Adrenal gland (tissue), 12 donors: Measurements from ENCODE around the gene CUL4B. TPM values are rescaled to one million over a fixed set of nuclear protein-coding genes. Genes with fewer than 3 reads are reported as not detected.

ENCODE experiments used
- DNase-seq, 7 donors: peaks; one replicate each; pipeline ENCODE4 v3.0.0-alpha.2; 2019 to 2020
- H3K27ac ChIP-seq, 5 donors: fragments of 200-600 bp; sonication (generic) in 4 of 5; 1 replicate in 3 of 5; 2 replicates in 2 of 5; pipeline versions ENCODE4 v1.5.1 to v1.8.0; 2016 to 2020; ENCODE audit warnings: mild to moderate bottlenecking in 1 of 5
- H3K27me3 ChIP-seq: fragments of 200-600 bp; 2 replicates; pipeline ENCODE4 v1.8.0; 2021
- H3K36me3 ChIP-seq, 2 donors: fragments of 200-600 bp; replicated peaks in 1 of 2; 1 replicate in 1 of 2; 2 replicates in 1 of 2; pipeline versions ENCODE4 v1.5.1 to v1.8.0; 2018 to 2022
- H3K4me1 ChIP-seq, 2 donors: fragments of 200-600 bp; replicated peaks in 1 of 2; 1 replicate in 1 of 2; 2 replicates in 1 of 2; pipeline versions ENCODE4 v1.5.1 to v1.8.0; 2018 to 2021
- H3K4me3 ChIP-seq, 4 donors: fragments of 200-600 bp; sonication (generic) in 3 of 4; one replicate each; pipeline ENCODE4 v1.5.1; 2016 to 2018
- H3K9me3 ChIP-seq, 3 donors: fragments of 200-600 bp; sonication (generic) in 1 of 3; replicated peaks in 1 of 3; 1 replicate in 2 of 3; 2 replicates in 1 of 3; pipeline versions ENCODE4 v1.5.1 to v1.8.0; 2016 to 2021
- POLR2A ChIP-seq, 2 donors: fragments of 450-650 bp; IDR thresholded peaks; one replicate each; pipeline ENCODE4 v1.6.1; 2017; ENCODE audit warnings: antibody characterized with exemption in 2 of 2, mild to moderate bottlenecking in 2 of 2, moderate library complexity in 1 of 2
- WGBS, 4 donors: extraction: QIAGEN DNeasy Blood & Tissue Kit in 2 of 4; methylation state at CpG; one replicate each; pipeline versions ENCODE4 v1.1.5 to v1.1.7; 2013 to 2017; 5-methylcytosine and 5-hydroxymethylcytosine counted together
- intact Hi-C, 2 donors: fragments of 100-400 bp; cut with DNase I; formaldehyde crosslinking; loops; one replicate each; pipeline versions ENCODE4 v1.14.1 to v1.15.0; 2022 to 2023
- polyA plus RNA-seq, 3 donors: library from polyadenylated mRNA; stranded (reverse); fragments of 200-250 nt in 2 of 3; fragments of 350-450 nt in 1 of 3; fragmentation: Illumina TruSeq in 1 of 3; extraction: RNeasy Lipid Tissue Mini Kit (QIAGEN cat#74804) in 1 of 3; gene quantifications; one replicate each; pipeline ENCODE4 v1.2.3, GENCODE V29; 2013 to 2014
- total RNA-seq, 9 donors: library from RNA; depleted of rRNA in 4 of 9; stranded (reverse); fragments of >200 nt in 4 of 9; fragments of 120-200 nt in 1 of 9; fragmentation: NEBNext Ultra II Directional in 1 of 9; extraction: Animal tissue kit (Norgen Biotek cat#: 25700) in 1 of 9; gene quantifications; one replicate each; pipeline versions ENCODE4 v1.1.0 to v1.2.4, GENCODE V29; 2013 to 2023
- TF ChIP-seq, protein P1 (sequence below), 6 experiments: fragments of 450-650 bp in 4 of 6; fragments of 200-600 bp in 2 of 6; sonication (generic) in 1 of 6; IDR thresholded peaks; 1 replicate in 5 of 6; 2 replicates in 1 of 6; pipeline versions ENCODE4 v1.5.1 to v1.8.0; 2016 to 2021; ENCODE audit warnings: antibody characterized with exemption in 6 of 6, mild to moderate bottlenecking in 2 of 6, moderate library complexity in 1 of 6
- donor health status: healthy with polysubstance abuse.
- donor health status: Bipolar disorder and iron deficiency.
- donor health status: DM: yes; HTN: yes; CAD: no.
- donor health status: DM: no; HTN: no; CAD: no.
- donor health status: DM: no; HTN: no; CAD: no.
- donor health status: DM: yes; HTN: yes; CAD: no.

CUL4B gene
- total and polyA plus RNA-seq, 12 donors = 24.7 to 55.3 (median 39.7) TPM

DNA sequence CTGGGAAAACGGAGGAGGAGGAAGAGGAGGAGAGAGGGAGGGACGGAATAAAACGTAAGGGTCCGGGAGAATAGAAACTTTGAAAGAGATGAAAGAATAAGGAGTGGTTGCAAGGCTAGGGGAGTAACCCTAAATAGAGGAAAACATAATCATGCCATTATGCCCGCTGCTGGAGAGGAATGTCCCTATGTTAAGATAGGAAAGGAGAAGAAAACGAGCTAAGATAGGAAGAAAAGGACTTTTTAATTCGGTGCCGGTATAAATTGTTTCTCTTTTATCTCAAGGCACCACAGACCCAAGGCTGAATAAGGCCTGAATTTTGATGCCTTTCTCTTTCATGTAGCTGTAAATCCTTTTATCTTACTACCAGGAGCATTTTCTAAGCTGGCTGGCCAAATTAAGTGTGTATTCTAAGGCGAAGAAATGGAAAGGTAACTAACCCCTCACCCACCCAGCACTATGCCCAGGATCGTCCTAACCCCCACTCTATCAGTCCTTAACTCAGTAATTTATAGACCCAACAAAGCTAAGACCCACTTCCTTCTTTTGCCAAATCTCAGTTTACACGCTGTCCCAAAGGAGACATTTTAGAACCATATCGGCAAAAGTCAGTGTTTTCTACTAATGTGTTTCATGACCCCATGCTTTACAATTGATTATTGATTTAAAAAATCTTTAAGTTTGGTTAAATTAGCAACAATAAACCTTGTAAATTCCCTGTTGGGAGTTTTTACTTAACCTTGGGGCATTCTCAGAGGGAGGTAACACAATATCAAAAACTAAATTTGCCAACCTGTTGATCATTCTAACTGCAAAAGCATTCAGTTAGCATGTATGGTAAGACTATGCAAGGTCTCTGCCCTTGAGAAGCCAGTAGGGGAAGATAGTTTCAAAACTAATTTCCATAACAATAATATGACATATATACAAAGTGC, 1.1 kb upstream of the CUL4B start:
- WGBS, 4 donors = 2 to 38% (median 16%) methylated on average over 12 of the region's 12 CpGs
- TF ChIP-seq, protein P1, sequence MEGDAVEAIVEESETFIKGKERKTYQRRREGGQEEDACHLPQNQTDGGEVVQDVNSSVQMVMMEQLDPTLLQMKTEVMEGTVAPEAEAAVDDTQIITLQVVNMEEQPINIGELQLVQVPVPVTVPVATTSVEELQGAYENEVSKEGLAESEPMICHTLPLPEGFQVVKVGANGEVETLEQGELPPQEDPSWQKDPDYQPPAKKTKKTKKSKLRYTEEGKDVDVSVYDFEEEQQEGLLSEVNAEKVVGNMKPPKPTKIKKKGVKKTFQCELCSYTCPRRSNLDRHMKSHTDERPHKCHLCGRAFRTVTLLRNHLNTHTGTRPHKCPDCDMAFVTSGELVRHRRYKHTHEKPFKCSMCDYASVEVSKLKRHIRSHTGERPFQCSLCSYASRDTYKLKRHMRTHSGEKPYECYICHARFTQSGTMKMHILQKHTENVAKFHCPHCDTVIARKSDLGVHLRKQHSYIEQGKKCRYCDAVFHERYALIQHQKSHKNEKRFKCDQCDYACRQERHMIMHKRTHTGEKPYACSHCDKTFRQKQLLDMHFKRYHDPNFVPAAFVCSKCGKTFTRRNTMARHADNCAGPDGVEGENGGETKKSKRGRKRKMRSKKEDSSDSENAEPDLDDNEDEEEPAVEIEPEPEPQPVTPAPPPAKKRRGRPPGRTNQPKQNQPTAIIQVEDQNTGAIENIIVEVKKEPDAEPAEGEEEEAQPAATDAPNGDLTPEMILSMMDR (IDR thresholded peaks at IDR 0.05) = no peak
- peak in 1 of 2 donors; percentile 69 for TF ChIP-seq POLR2A (IDR thresholded peaks at IDR 0.05)
- peak overlapping the region in 1 of 4 donors; percentile 60 for H3K4me3 ChIP-seq
- H3K27ac ChIP-seq = peak overlapping the region; percentile 46 to 98 (median 92)
- H3K4me1 ChIP-seq = no peaks in the 10 kb centered on the region
- peaks cover 3 to 5% of the 10 kb centered on the region in 2 donors for H3K36me3 ChIP-seq
- H3K9me3 ChIP-seq = no peaks in the 10 kb centered on the region
- no peaks in the 10 kb centered on the region for H3K27me3 ChIP-seq
- intact Hi-C loops = no loop called here
- DNase-seq = no peak

DNA sequence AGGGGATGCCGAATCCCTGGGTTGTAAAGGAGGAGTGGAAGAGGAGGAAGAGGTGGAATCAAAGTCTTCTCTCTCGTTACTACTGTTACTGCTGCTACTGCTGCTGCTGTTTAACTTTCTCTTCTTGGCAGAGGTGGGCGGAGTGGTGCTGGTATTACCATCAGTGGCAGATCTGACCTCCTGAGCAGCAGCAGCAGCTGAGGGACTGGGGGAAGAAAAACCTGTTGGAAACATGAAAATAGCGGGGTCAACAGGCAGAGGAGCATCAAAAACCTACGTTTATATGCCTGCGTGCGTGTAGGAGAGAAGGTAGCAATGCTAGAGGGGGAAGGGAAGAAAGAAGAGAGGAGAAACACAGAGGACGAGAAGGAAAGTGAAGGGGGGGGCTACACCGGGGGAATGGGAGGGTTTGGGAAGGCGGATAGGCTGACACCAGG, 339 bp downstream of the CUL4B start:
- Histone ChIP-seq H3K9me3 (no peaks in the 10 kb centered on the region), H3K4me3 (peak overlapping the region; percentile 42 to 73 (median 56)), H3K36me3 (peaks cover 3 to 10% of the 10 kb centered on the region in 2 donors), H3K27ac (peak overlapping the region; percentile 84 to 98 (median 97)), H3K27me3 (no peaks in the 10 kb centered on the region), H3K4me1 (no peaks in the 10 kb centered on the region)
- peak; percentile 32 to 64 (median 38) for DNase-seq
- no peak for TF ChIP-seq POLR2A (IDR thresholded peaks at IDR 0.05)
- TF ChIP-seq, protein P1 (IDR thresholded peaks at IDR 0.05) = no peak
- 0 to 46% (median 15%) methylated on average over 10 of the region's 10 CpGs for WGBS, 4 donors
- intact Hi-C loops = no loop called here

- Histone ChIP-seq H3K9me3 (no peaks in the 10 kb centered on the region), H3K4me3 (peak overlapping the region in 3 of 4 donors; percentile 33 to 60 (median 53)), H3K27ac (peak overlapping the region; percentile 84 to 98 (median 97)), H3K36me3 (peaks cover 3 to 10% of the 10 kb centered on the region in 2 donors), H3K27me3 (no peaks in the 10 kb centered on the region), H3K4me1 (no peaks in the 10 kb centered on the region)
- TF ChIP-seq POLR2A (IDR thresholded peaks at IDR 0.05) = no peak
- TF ChIP-seq, protein P1 (IDR thresholded peaks at IDR 0.05) = no peak
- WGBS, 4 donors = 0 to 38% (median 17%) methylated on average over 7 of the region's 7 CpGs
- intact Hi-C loops = no loop called here
- no peak for DNase-seq
Observed at GRCh38 chrX:120559804-120560203, 958 bp downstream of the CUL4B start.

DNA sequence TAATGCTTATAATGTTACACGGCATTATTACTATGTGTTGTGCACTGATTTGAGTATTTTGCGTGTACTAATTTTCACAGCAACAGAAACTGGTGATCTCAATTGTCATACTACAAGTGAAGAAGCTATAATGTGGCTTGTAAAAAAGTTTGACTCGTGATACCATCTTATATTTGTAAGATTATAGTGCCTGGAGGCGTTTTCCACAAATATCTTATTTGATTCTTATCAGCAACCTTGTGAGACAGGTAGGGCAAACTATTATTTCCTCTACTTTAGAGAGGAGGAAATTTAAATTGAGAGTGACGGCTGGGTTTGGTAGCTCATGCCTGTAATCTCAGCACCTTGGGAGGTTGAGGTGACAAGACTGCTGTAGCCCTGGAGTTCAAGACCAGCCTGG, 4.5 kb downstream of the CUL4B start:
- intact Hi-C loops = no loop called here
- H3K27me3 ChIP-seq = no peaks in the 10 kb centered on the region
- H3K4me1 ChIP-seq = no peaks in the 10 kb centered on the region
- TF ChIP-seq, protein P1 (IDR thresholded peaks at IDR 0.05) = no peak
- TF ChIP-seq POLR2A (IDR thresholded peaks at IDR 0.05) = no peak
- H3K9me3 ChIP-seq = no peaks in the 10 kb centered on the region
- DNase-seq = no peak
- peaks cover 3 to 10% of the 10 kb centered on the region in 2 donors for H3K36me3 ChIP-seq
- WGBS, 4 donors = 66 to 96% (median 88%) methylated on average over 5 of the region's 5 CpGs
- H3K4me3 ChIP-seq = no peak overlapping the region
- no peak overlapping the region for H3K27ac ChIP-seq
